ENCODE measurements around the gene TRIM41.

- TF ChIP-seq POLR2A (IDR thresholded peaks at IDR 0.05; ENCODE audit: low read length) = no peak
- TF ChIP-seq GATA1 (IDR thresholded peaks at IDR 0.05; ENCODE audit: low read depth, low read length) = no peak
These were observed 19.9 kb upstream of the TRIM41 start for GRCh38 chr5:181203093-181203711.

All from erythroblast (primary cell).